Epithelial cell of prostate (primary cell): ENCODE data around the gene RAB40C.

Experiments
- DNase-seq: peaks from one replicate; pipeline ENCODE4 v3.0.0-alpha.2; 2011; ENCODE audit warnings: low read depth, low spot score
- H3K27ac ChIP-seq: fragments of 450-650 bp; 2 replicates; pipeline ENCODE4 v1.5.1; 2017; ENCODE audit warnings: mild to moderate bottlenecking

The RAB40C gene

GRCh38 chr16:572865-573650 is 16.8 kb upstream of the RAB40C start:
- DNase-seq = no peak
- H3K27ac ChIP-seq = no peak overlapping the region

GRCh38 chr16:574021-574760 is 15.7 kb upstream of the RAB40C start:
- no peak for DNase-seq
- no peak overlapping the region for H3K27ac ChIP-seq

- DNase-seq = no peak
- no peak overlapping the region for H3K27ac ChIP-seq
Measured at GRCh38 chr16:575354-576196, 14.3 kb upstream of the RAB40C start.

- no peak overlapping the region for H3K27ac ChIP-seq
- DNase-seq = no peak
Measured at GRCh38 chr16:576197-576822, 13.6 kb upstream of the RAB40C start.

- H3K27ac ChIP-seq = no peak overlapping the region
- DNase-seq = no peak
Measured at GRCh38 chr16:576823-577201, 13.1 kb upstream of the RAB40C start.

GRCh38 chr16:577796-578195 is 12.1 kb upstream of the RAB40C start:
- DNase-seq = no peak
- H3K27ac ChIP-seq = no peak overlapping the region

GRCh38 chr16:578232-578869 is 11.5 kb upstream of the RAB40C start:
- no peak overlapping the region for H3K27ac ChIP-seq

GRCh38 chr16:578870-579405 is 10.9 kb upstream of the RAB40C start:
- DNase-seq = no peak
- no peak overlapping the region for H3K27ac ChIP-seq

More at GRCh38 chr16:578232-578869, 11.5 kb upstream of the RAB40C start:
- no peak for DNase-seq

GRCh38 chr16:580141-580945 is 9.5 kb upstream of the RAB40C start:
- H3K27ac ChIP-seq = no peak overlapping the region

GRCh38 chr16:580946-581498 is 8.8 kb upstream of the RAB40C start:
- DNase-seq = no peak
- no peak overlapping the region for H3K27ac ChIP-seq

More at GRCh38 chr16:580141-580945, 9.5 kb upstream of the RAB40C start:
- DNase-seq = no peak

GRCh38 chr16:582218-582613 is 7.7 kb upstream of the RAB40C start:
- H3K27ac ChIP-seq = no peak overlapping the region
- DNase-seq = no peak

GRCh38 chr16:582614-583331 is 7.1 kb upstream of the RAB40C start:
- no peak for DNase-seq
- H3K27ac ChIP-seq = no peak overlapping the region

- no peak for DNase-seq
Measured at GRCh38 chr16:583470-583814, 6.4 kb upstream of the RAB40C start.

GRCh38 chr16:583815-584591 is 5.9 kb upstream of the RAB40C start:
- no peak overlapping the region for H3K27ac ChIP-seq
- no peak for DNase-seq

More at GRCh38 chr16:583470-583814, 6.4 kb upstream of the RAB40C start:
- no peak overlapping the region for H3K27ac ChIP-seq

GRCh38 chr16:585351-585750 is 4.5 kb upstream of the RAB40C start:
- no peak for DNase-seq

GRCh38 chr16:586047-586644 is 3.7 kb upstream of the RAB40C start:
- no peak for DNase-seq
- no peak overlapping the region for H3K27ac ChIP-seq

More at GRCh38 chr16:585351-585750, 4.5 kb upstream of the RAB40C start:
- H3K27ac ChIP-seq = no peak overlapping the region
